NCI-H2081 treated with DMSO at 0.1 percent for 48 hours (cell line): ENCODE data around the gene ARID1A.
"Not testable (repeated sequence)": the region's sequence is repeated elsewhere in the genome, so short reads cannot be mapped to it uniquely, and the experiment has no call there.

Experiments used
- DNase-seq: peaks from one replicate; lab custom pipeline; 2025; lab: John Stamatoyannopoulos, UW

The ARID1A gene

DNA sequence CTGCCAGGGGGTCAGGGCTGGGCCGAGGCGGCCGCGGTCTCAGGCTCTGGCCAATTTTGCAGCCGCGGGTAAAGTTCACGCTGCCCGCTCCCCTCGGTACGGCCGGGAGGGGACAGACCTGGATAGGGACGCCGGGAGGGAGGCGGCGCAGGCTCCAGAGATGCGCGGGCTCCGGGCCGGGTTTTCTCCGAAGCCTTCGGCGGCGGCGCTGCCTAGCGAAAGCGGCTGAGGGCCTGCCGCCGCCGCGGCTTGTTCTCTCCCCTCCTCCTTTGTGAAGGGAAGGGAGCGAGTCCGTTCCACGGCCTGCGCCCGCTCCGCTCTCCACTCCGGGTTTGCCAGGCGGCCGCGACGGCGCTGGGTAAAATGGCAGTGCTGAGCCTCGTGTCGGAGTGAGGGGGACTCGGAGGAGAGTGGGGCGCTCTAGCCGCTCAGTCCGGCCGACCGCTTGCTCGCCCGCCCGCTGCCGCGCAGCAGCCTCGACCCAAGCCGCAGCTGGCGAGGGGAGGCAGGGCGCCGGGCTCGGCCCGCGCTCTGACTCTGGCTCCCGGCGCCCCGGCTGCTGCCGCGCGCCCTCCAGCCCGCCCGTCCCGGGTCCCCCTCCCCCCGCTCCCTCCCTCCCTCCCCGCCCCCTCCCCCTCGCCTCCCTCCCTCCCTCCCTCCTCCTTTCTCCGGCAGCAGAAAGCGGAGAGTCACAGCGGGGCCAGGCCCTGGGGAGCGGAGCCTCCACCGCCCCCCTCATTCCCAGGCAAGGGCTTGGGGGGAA lies at the start of gene ARID1A:
TSS of gene ARID1A (plus strand) at position 660 of the 763 bp plus-strand sequence. CDS start 389 bp downstream, outside the sequence.
- peak; percentile 58 for DNase-seq

DNA sequence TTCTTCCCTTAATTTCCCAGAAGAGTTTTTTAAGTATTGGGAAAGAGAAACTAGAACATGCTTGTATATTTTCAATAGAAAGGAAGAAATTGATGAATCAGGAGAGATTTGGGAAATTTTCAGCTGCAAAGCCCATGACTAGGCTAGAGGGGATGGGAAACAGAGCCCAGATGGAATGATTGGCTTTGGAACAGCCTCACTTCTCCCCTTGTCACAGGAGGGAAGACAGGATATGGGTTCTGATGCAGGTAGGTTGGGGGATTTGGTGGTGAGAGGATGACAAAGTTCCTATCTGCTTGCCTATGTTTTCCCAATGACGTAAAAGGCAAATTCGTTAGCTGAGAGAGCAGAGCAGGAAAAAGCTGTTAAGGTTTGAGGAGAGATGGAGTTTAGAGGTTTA lies 31.0 kb upstream of the ARID1A start:
- DNase-seq = no peak

DNA sequence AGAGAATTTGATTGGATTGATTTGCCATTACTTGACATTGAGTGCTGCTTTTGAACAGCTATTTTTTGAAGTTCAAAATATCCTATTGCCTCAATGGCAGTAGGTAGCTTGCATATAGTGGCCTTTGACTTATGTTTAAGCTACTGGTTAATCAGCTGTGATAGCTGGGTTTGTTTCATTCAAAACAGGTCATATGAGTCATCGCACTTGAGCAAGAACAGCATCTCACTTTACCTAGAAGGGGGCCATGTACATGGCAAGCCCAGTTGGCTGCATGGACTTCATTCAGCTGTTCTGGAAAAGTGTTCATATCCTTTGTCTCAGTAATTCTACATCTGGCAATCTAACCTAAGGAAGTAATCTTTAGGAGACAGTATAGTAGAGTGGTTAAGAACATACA lies 29.0 kb upstream of the ARID1A start:
- DNase-seq = no peak

DNA sequence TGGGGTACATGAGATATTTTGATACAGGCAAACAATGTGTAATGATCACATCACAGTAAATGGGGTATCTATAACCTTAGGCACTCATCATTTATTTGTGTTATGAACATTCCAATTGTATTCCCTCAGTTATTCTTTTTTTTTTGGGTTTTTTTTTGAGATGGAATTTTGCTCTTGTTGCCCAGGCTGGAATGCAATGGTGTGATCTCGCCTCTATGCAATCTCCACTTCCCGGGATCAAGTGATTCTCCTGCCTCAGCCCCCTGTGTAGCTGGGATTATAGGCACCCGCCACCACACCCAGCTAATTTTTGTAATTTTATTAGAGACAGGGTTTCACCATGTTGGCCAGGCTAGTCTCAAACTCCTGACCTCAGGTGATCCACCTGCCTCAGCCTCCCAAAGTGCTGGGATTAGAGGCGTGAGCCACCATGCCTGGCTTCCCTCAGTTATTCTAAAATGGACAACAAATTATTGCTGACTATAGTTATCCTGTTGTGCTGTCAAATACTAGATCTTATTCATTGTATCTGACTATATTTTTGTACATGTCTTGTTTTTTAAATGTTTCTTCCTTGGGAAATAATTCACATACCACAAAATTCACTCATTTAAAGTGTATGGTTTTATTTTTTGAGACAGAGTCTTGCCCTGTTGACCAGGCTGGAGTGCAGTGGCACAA lies 27.6 kb upstream of the ARID1A start:
- DNase-seq = not testable (repeated sequence)

DNA sequence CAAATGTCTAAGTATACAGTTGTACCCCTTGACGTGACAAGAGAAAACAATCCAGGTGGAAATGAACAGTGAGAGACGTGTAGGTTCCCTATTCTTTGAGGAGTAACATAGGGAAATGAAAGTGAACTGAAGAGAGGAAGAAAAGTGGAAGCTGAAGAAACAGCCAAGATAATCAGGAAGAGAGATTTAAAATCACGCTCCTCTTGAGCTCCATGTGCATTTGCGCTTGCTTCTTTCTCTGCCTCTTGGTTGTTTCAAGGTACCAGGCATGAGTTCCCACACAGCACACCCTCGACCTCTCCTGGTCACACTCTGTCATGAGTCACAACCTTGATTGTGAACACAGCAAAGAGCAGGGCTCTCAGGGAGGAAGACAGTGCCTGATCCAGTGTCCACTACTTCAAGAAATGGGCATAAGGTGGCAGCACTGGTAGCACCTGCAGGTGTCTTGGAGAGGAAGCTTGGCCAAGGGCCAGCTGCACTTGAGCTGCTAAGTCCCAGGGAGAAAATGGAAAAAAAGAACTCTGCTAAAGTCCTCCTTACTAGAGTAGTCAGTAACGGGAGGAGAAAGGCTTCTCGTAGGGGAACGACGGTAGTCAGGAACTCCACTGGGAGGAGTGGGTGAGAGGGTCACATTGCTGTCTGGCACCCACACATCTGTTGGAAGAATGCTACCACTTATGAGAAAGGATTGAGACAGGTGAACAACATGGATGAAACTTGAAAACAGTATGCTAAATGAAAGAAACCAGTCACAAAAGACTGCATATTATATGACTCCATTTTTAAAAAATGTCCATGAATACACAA lies 18.3 kb upstream of the ARID1A start:
- DNase-seq = peak; percentile 2

DNA sequence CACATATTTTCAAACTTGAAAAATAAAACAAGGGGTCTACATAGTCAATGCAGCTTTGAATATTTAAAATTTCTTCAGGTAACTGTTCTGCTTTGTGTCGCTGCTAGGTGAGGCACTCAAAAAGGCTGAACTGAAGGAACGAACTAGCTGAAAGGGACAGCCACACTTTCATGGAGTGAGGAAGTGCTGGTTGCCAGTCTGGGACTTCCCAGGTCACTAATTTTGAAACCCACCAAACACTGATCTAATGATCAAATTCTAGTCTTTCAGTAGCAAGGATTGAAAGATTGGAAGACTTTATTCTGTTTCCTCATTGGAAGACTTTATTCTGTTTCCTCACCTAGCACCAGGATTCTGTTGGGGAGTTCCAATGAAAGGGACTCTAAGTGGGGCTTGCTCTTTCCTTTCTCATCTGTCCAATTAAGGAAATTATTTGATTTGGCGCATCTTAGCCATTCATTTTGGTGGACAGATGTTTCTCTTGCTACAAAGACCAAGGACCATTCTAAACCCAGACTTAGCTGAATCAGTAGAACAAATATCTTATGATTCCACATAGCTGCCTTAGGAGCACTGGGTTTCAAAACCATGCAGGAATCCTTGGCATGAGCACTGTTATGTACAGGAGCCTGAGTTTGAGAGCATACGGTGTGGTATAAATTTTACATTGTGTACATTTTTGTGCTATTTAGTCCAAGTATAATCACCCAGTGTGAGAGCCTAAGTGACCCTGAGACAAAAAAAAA lies 10.9 kb upstream of the ARID1A start:
- DNase-seq = no peak

DNA sequence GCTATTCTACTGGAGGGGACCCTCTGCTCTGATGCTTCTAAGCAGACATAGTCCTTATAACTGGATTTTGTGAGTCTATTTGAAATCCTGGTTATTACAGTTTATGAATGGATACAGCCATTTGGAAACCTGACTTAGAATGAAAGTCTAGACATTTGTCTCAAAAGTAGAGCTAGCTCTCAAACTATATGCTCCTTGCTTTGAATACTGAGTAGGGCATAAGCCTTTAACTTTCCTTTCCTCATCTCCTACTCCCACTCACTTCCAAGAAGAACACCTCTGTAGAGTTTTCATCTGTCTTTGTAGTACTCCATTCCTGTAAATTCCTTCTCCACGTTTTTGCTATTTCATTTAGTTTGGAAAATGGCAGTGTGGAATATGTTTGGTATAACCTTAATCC lies 9.0 kb upstream of the ARID1A start:
- DNase-seq = no peak

DNA sequence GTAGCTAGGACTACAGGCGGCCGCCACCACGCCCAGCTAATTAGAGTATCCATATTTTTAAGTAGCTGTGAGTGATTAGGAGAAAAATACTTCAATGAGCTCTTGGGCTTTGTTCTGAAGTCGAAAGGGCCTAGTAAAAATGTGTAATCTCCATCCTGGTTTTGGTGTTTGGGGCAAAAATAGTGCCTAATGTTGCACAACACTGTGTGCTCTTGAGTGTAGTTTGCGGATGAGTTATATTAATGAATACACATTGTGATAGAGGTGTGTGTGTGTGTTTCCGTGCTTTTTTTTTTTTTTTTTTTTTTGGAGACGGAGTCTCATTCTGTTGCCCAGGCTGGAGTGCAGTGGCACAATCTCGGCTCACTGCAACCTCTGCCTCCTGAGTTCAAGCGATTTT lies 6.3 kb upstream of the ARID1A start:
- DNase-seq = no peak

DNA sequence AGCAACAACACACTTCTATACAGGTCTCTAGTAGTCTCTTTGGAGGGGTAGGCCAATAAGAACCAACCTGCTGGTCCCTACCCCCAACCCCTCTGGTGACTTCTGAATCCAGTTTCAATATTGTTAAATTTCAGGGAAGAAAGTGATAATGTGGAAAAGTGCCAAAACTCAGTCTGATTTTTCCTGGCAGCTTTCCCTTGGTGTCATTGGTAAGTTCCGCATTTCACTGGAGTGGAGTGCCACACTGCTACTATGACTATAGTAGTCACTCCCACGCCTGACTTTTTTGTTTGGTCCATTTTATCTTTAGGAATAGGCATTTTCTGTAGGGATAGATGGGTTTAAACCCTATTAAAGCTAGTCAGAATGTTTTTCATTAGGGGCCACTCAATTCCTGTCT lies 5.7 kb upstream of the ARID1A start:
- DNase-seq = no peak

DNA sequence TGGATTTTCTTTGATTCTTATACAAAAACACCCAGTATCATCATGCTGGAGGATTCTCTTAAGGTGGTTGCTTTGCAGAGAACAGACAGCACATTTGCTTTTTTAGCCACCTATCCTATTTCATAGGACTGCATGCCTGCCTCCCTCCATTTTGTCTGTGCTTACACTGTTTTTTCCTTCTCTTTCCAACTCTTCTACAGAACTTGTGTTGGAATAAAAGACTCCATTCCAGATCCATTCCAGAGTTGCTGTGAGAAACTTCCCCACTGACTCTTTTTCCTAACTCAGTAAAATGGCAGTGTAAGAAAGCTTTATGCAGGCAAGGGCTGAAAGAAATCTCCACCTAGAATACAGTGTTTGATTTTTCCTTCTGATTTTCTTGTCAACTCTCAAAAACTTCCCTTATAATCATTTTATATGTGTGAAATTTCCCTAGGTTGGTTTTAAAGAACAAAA lies 5.2 kb upstream of the ARID1A start:
- no peak for DNase-seq

DNA sequence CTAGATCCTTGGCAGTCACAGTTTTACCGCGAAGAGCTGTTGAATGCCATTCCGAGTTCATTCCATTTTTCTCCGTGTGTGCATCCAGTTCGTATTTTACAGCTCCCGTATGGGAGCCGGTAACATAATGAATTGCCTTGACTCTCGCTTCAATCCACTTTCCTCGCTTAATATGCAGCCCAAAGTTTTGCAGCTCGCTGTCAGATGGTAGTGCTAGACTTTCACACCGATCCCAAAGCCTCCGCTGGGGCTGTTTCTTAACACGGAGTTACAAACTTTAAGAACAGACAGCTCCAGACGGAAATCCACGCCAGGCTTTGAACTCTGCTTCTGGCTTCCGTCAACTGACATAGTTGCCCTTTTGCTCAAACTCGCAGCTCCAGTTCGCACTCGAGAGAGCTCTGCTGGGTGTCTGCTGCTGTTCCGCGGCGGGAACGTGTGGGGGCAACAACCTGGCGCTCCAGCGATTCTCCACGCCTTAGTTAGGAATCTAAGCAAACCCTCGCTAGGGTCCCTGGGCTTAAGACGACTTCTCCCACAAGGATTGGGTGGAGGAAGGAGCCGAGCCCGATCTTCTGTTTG lies 3.5 kb upstream of the ARID1A start:
- DNase-seq = peak; percentile 42

DNA sequence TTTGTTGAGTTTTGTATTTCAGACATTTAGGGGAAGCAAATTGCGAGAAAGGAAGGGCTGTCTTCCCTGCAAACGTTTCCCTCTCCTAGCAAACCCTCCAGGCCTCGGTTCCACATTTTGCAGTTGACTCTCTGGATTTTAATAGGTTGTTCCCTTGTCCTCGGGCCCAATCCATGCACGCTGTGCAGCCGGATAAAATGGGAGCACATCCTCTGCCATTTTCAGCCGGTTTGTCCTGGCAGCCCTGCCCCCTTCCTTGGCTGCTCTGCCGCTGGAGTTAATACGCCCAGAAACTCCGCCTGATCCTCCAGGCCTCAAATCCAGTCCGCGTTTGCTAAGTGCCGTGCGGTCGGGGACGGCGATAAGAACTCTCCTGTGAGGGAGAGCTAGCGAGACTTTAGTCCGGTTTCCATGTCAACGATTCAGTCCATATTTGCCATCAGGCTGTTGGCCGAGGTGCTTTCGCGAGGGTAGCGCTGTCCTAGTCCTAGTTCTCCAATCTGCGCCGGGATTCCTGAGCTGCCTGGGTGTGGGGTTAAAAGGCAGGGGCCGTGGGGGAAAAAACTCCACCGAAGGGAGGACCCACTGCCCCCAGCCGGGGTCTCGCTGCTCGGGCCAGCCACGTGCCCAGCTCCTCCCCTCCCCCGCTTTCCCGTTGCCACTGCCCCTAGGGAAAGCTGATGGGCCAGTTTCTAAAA lies 2.9 kb upstream of the ARID1A start:
- DNase-seq = peak; percentile 88

DNA sequence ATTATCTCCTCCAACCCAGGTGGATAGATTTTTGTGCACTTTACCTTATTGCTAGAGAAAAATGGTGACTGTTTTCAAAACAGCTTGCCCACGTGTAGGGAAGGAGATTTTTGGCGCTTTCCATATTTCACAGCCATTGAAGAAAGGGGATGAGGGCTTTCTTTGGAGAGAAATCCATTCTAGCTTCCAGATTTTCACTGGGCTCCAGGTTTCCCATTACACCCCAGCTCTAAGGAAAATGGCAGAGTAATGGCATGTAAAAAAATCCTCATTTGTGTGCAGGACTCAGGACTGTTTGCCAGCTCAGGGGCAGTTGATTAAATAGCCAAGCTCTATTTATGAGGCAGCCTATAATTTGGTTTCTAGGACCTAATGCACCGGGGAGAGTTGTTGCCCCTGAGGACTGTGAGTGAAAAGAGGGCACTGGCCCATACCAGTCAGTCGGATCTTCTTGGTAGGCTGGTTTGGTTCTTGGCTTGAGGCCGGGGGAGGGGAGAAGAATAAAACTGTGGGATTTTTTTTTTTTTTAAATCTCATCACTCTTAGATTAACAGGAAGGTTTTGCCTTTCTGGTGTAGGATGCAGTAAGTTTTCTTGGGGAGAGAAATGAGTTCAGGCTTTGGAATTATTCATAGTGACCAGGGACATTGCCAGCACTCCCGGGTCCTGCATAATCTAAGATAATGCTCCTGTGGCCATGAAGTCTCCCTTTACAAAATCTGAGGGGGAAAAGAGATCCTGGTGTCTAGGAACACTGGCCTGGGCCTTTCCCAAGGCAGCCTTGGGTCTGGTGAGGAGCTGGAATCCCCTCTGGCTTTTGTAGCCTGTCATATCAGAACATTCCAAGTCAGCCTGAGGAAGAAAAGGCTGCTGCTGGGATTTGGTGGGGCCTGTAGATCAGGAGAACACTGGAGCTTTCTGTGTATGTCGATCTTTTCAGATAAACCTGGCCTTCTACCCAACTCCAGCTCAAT lies 1.9 kb upstream of the ARID1A start:
- no peak for DNase-seq

DNA sequence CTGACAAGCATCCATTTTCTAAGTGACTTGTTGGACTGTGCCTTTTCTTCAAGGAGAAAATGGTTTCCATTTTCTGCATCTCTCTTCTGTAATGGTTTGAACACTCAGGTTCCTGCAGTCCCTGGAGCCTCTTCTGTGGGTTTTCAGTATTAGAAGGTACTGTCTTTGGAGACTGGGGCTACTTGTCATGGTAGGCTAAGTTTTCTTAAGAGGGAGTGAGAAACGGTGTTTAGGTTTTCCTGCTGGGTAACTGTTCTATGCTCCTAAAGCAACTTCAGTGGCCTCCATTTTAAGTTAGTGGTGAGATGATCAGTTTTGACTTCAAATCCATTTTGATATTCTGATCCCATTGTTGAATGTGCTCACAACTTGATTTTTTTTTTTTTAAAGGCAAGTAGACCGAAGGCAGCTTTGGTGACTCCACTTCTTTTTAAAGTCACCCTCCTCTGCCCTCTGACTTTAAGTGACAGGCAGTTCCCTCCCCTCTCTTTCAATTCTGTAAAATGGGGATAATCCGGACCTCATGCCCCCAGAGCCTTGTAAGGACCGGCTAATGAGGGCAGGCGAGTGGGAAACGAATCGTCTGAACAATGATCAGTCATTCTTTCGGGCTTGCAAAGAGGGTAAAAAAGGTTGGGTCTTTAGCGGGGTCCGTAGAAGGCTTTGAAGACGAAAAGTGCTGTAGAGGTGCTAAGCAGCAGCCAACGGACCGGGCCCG lies 1.0 kb upstream of the ARID1A start:
- no peak for DNase-seq

DNA sequence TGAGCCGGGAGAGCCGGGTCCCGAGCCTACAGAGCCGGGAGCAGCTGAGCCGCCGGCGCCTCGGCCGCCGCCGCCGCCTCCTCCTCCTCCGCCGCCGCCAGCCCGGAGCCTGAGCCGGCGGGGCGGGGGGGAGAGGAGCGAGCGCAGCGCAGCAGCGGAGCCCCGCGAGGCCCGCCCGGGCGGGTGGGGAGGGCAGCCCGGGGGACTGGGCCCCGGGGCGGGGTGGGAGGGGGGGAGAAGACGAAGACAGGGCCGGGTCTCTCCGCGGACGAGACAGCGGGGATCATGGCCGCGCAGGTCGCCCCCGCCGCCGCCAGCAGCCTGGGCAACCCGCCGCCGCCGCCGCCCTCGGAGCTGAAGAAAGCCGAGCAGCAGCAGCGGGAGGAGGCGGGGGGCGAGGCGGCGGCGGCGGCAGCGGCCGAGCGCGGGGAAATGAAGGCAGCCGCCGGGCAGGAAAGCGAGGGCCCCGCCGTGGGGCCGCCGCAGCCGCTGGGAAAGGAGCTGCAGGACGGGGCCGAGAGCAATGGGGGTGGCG lies 371 bp downstream of the ARID1A start:
- no peak for DNase-seq

DNA sequence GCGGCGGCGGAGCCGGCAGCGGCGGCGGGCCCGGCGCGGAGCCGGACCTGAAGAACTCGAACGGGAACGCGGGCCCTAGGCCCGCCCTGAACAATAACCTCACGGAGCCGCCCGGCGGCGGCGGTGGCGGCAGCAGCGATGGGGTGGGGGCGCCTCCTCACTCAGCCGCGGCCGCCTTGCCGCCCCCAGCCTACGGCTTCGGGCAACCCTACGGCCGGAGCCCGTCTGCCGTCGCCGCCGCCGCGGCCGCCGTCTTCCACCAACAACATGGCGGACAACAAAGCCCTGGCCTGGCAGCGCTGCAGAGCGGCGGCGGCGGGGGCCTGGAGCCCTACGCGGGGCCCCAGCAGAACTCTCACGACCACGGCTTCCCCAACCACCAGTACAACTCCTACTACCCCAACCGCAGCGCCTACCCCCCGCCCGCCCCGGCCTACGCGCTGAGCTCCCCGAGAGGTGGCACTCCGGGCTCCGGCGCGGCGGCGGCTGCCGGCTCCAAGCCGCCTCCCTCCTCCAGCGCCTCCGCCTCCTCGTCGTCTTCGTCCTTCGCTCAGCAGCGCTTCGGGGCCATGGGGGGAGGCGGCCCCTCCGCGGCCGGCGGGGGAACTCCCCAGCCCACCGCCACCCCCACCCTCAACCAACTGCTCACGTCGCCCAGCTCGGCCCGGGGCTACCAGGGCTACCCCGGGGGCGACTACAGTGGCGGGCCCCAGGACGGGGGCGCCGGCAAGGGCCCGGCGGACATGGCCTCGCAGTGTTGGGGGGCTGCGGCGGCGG lies 1.0 kb downstream of the ARID1A start:
- no peak for DNase-seq

DNA sequence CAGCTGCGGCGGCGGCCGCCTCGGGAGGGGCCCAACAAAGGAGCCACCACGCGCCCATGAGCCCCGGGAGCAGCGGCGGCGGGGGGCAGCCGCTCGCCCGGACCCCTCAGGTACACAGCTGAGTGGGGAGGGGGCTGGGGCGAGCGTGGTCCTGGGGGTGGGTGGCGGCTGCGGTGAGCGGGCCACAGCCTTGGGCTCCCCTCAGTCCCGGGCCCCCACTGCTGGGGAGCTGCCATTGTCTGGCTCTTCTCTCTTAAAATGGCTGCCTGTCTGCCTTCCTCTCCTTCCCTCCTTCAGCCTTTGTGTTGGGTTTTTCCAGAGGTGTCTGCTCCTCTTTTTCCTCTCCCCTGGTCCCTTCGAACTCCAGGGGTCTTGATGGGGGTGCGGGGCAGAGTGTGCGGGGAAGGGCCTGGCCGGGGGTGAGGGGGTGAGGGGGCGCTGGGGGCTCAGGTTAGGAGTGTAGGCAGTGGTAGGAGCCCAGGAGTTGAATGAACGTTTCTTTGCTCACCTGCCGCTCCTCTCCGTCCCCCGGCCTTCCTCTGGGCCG lies 1.7 kb downstream of the ARID1A start:
- no peak for DNase-seq
